ENCODE measurements around the gene KHDRBS2. TPM values are rescaled to one million over a fixed set of nuclear protein-coding genes. Genes with fewer than 3 reads are reported as not detected.

KHDRBS2 gene
- total RNA-seq, 1 experiment from 2014 or later, result 2.7 TPM

DNA sequence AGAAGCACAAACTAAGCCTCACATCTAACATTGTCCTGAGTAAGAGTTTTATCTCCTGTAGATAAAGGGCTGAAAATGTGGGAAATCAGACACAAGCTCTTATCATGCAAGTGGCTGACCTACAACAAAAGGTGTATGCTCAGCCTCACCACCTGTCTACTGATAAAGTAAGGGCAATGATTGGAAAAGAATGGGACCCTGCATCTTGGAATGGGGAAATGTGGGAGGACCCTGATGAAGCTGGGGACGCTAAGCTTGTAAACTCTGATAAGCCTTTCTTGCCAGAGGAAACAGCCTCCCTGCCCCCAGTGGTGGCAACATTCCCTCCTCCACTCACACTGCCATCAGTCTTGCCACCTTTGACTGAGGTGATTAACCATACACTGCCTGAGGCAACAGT is 166.6 kb downstream of the KHDRBS2 start:
- H3K9me3 Mint-ChIP-seq, result peaks cover 12 to 32% of the 10 kb centered on the region in 2 experiments; a peak in 4 of 5 replicates

More for the DNA sequence above, 166.6 kb downstream of the KHDRBS2 start:
- no peak overlapping the region for H3K4me2 ChIP-seq (ENCODE audit: insufficient read depth, insufficient read length, low read length)
- H2BK12ac ChIP-seq (ENCODE audit: insufficient read length, low read depth, low read length), result no peak overlapping the region
- no peaks in the 10 kb centered on the region for H3K4me1 ChIP-seq (ENCODE audit: insufficient read depth, low read length)
- no peak overlapping the region for H2BK15ac ChIP-seq (ENCODE audit: low read depth, low read length)
- H2BK5ac ChIP-seq (ENCODE audit: insufficient read length, low read length), result no peak overlapping the region
- no peak overlapping the region for H3K56ac ChIP-seq (ENCODE audit: insufficient read length, low read depth, low read length)
- H4K20me1 ChIP-seq (ENCODE audit: control insufficient read depth, insufficient read depth, insufficient read length), result no peaks in the 10 kb centered on the region
- WGBS (ENCODE audit: extremely low coverage, insufficient read length, low lambda C conversion rate), result no CpG with 5 or more reads among the region's 1 CpG
- H3K4ac ChIP-seq (ENCODE audit: low read depth, low read length), result no peak overlapping the region
- no peaks in the 10 kb centered on the region for H3K9me3 ChIP-seq (ENCODE audit: control insufficient read depth, low read depth, low read length)
- no peak overlapping the region for H3K18ac ChIP-seq (ENCODE audit: insufficient read length, low read depth, low read length)
- H3K23me2 ChIP-seq (ENCODE audit: insufficient read length, low read depth, low read length, poor library complexity, severe bottlenecking), result no peaks in the 10 kb centered on the region
- no peak overlapping the region for H3T11ph ChIP-seq (ENCODE audit: low read length)
- no peak overlapping the region for H4K91ac ChIP-seq (ENCODE audit: insufficient read length, low read depth, low read length)
- no peak overlapping the region for H4K8ac ChIP-seq (replicated peaks; ENCODE audit: insufficient read length, low read depth, low read length)
- Mint-ChIP-seq H3K4me3 (no peak overlapping the region), H3K27ac (no peak overlapping the region), H3K4me1 (no peaks in the 10 kb centered on the region), H3K36me3 (ENCODE audit: insufficient read depth in 1 of 3, low read depth in 3 of 3) (peaks cover 4 to 36% (median 31%) of the 10 kb centered on the region in 3 experiments), H3K27me3 (ENCODE audit: low read depth) (no peaks in the 10 kb centered on the region)
- H3K9ac ChIP-seq (ENCODE audit: extremely low read depth, insufficient read length, low read length), result no peak overlapping the region
- H2BK120ac ChIP-seq (ENCODE audit: low read depth, low read length, poor library complexity, severe bottlenecking), result no peak overlapping the region
- TF ChIP-seq, protein P1, sequence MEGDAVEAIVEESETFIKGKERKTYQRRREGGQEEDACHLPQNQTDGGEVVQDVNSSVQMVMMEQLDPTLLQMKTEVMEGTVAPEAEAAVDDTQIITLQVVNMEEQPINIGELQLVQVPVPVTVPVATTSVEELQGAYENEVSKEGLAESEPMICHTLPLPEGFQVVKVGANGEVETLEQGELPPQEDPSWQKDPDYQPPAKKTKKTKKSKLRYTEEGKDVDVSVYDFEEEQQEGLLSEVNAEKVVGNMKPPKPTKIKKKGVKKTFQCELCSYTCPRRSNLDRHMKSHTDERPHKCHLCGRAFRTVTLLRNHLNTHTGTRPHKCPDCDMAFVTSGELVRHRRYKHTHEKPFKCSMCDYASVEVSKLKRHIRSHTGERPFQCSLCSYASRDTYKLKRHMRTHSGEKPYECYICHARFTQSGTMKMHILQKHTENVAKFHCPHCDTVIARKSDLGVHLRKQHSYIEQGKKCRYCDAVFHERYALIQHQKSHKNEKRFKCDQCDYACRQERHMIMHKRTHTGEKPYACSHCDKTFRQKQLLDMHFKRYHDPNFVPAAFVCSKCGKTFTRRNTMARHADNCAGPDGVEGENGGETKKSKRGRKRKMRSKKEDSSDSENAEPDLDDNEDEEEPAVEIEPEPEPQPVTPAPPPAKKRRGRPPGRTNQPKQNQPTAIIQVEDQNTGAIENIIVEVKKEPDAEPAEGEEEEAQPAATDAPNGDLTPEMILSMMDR (conservative IDR thresholded peaks at IDR 0.05), result no peak
- no peak overlapping the region for H3K14ac ChIP-seq (ENCODE audit: insufficient read depth, low read length)
- no peak overlapping the region for H3K23ac ChIP-seq (ENCODE audit: insufficient read length, low read depth, low read length)
- H3K27ac ChIP-seq (ENCODE audit: insufficient read length, low read depth, low read length), result no peak overlapping the region
- no peaks in the 10 kb centered on the region for H3K79me1 ChIP-seq (ENCODE audit: insufficient read depth, low read depth, low read length, poor library complexity, severe bottlenecking)
- no peak overlapping the region for H2BK20ac ChIP-seq (ENCODE audit: low read depth, low read length, poor library complexity, severe bottlenecking)
- no peak for DNase-seq
- H3K79me2 ChIP-seq (ENCODE audit: insufficient read depth, low read length), result no peaks in the 10 kb centered on the region
- no peak overlapping the region for H2AFZ ChIP-seq (ENCODE audit: low read length)
- no peak overlapping the region for H2AK5ac ChIP-seq (ENCODE audit: insufficient read length, low read length)
- H4K5ac ChIP-seq (ENCODE audit: insufficient read length, low read depth, low read length), result no peak overlapping the region
- H3K27me3 ChIP-seq (ENCODE audit: insufficient read depth, low read length), result no peaks in the 10 kb centered on the region

All from H9 (cell line).